SU-DHL-6 (cell line): Measurements from ENCODE around the gene WNT9A.

Source experiments
- CTCF ChIP-seq: fragments of 200-600 bp; sonication (generic); IDR thresholded peaks from one replicate; pipeline ENCODE4 v1.5.1; 2017; ENCODE audit warnings: antibody characterized with exemption, mild to moderate bottlenecking, low read length, moderate library complexity; ENCODE audit not compliant: insufficient read depth, poor library complexity, severe bottlenecking
- EZH2phosphoT487 ChIP-seq: fragments of 200-600 bp; sonication (generic), shearing (Covaris generic); conservative IDR thresholded peaks from 2 replicates; pipeline ENCODE4 v1.6.1; 2018; ENCODE audit warnings: mild to moderate bottlenecking, antibody characterized with exemption, low read length, moderate library complexity, mixed read lengths

- TF ChIP-seq CTCF (no peak), EZH2phosphoT487 (no peak)
Measured at GRCh38 chr1:227939791-227940771, 7.7 kb downstream of the WNT9A start.
